HG02970 (cell line): ENCODE measurements around the gene ATP8A2.
"Not testable (repeated sequence)": the region's sequence is repeated elsewhere in the genome, so short reads cannot be mapped to it uniquely, and the experiment has no call there.

ENCODE experiments used
- ATAC-seq: cut with Tn5 transposase; IDR thresholded peaks from one replicate; pipeline ENCODE4 v1.9.1; 2021; ENCODE audit warnings: mild to moderate bottlenecking, moderate library complexity, moderate number of reproducible peaks; ENCODE audit not compliant: unreplicated experiment, low FRiP score

Gene ATP8A2

DNA sequence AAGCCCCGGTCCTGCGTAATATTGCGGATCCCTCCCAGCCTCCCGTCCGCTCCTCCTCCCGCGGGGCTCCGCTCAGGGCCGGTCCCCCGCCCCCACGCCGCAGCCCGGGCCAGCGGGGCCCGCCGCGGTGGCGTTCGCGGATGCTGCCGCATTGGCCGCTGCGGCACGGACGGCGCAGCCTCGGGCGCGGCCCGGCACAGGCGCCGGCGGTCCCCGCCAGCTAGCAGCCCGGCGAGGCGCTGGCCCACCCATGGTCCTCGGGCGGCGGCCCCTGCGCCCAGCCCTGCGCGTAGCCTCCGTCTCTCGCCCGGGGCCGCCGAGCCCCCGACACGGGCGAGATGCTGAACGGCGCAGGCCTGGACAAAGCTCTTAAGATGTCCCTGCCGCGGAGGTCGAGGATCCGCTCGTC lies at the start of gene ATP8A2:
TSS of gene ATP8A2 (plus strand) at position 100 of the 409 bp plus-strand sequence. CDS start at position 339, 239 bp downstream.
- ATAC-seq, result no peak

DNA sequence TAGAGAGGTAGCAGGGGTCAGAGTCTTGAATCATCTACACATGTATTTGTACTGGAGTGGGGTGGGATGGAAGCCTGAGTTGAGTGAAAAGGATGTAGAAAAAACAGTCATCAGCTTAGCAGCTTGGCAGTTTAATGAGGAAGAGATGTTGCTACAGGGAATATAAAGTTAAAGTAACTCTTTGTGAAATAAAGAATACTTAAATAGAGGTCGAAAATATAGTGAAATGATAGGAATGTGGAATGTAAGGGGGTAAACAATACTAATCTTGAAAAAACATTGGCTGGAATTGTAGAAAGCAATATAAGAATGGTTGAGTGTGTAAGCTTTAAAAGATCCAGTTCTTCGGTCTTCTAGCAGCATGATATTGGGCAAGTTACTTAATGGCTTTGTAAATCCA lies 47.7 kb upstream of the ATP8A2 start:
- ATAC-seq, result no peak

- no peak for ATAC-seq
Measured at GRCh38 chr13:25329706-25330105, 42.1 kb upstream of the ATP8A2 start.

- no peak for ATAC-seq
Measured at GRCh38 chr13:25330541-25330940, 41.2 kb upstream of the ATP8A2 start.

- no peak for ATAC-seq
Measured at GRCh38 chr13:25335856-25336255, 35.9 kb upstream of the ATP8A2 start.

GRCh38 chr13:25345576-25345975 lies 26.2 kb upstream of the ATP8A2 start:
- ATAC-seq, result no peak

GRCh38 chr13:25347151-25347550 lies 24.6 kb upstream of the ATP8A2 start:
- ATAC-seq, result no peak

GRCh38 chr13:25351404-25351803 lies 20.4 kb upstream of the ATP8A2 start:
- no peak for ATAC-seq

GRCh38 chr13:25352230-25352629 lies 19.5 kb upstream of the ATP8A2 start:
- no peak for ATAC-seq

DNA sequence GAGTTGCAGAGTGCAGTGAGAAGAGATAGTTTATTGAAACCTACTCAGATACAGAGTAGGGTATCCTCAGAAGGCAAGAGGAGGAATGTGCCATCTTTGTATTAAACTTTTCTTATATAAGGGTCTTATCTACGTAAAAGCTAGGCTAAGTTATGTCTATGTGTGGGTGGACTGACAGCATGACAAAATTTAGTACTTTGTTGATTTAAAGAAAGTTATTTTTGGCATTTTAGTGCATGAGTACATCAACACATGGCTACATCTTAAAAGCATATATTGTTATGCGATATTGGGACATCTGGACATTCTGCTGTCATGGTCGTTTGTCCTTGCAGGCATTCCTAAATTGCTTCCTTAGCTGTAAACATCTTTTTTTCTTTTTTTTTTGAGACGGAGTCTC lies 19.0 kb upstream of the ATP8A2 start:
- ATAC-seq, result no peak

DNA sequence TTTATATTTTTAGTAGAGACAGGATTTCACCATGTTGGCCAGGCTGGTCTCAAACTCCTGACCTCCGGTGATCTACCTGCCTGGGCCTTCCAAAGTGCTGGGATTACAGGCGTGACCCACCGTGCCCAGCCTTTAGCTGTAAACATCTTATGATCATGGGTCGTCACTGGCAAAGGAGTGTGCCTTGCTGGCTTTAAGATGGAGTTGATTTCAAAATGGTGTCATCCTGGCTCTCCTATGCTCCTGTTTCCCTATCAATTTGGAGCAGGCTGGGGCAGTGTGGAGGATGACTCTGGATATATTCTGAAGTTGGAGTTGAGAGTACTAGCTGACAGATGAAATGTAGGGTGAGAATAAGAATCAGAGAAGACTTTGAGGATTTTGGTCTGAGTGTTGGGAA lies 18.4 kb upstream of the ATP8A2 start:
- ATAC-seq, result no peak

DNA sequence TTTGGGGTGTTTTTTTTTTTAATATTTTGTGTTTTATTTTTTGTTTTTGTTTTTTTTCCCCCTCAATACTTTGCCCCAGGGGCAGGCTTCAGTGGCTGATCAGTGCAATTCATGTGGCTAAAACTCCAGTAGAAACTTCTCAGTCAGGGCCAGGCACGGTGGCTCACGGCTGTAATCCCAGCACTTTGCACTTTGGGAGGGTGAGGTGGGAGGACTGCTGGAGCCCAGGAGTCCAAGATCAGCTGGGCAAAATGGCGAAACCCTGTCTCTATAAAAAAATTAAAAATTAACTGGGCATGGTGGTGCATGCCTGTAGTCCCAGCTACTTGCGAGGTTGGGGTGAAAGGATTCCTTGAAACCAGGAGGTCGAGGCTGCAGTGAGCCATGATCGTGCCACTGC lies 17.4 kb upstream of the ATP8A2 start:
- no peak for ATAC-seq

- ATAC-seq, result not testable (repeated sequence)
Measured at GRCh38 chr13:25360443-25360842, 11.3 kb upstream of the ATP8A2 start.

GRCh38 chr13:25365720-25366235 lies 6.0 kb upstream of the ATP8A2 start:
- no peak for ATAC-seq

GRCh38 chr13:25371158-25371874 lies 458 bp upstream of the ATP8A2 start:
- ATAC-seq, result no peak

DNA sequence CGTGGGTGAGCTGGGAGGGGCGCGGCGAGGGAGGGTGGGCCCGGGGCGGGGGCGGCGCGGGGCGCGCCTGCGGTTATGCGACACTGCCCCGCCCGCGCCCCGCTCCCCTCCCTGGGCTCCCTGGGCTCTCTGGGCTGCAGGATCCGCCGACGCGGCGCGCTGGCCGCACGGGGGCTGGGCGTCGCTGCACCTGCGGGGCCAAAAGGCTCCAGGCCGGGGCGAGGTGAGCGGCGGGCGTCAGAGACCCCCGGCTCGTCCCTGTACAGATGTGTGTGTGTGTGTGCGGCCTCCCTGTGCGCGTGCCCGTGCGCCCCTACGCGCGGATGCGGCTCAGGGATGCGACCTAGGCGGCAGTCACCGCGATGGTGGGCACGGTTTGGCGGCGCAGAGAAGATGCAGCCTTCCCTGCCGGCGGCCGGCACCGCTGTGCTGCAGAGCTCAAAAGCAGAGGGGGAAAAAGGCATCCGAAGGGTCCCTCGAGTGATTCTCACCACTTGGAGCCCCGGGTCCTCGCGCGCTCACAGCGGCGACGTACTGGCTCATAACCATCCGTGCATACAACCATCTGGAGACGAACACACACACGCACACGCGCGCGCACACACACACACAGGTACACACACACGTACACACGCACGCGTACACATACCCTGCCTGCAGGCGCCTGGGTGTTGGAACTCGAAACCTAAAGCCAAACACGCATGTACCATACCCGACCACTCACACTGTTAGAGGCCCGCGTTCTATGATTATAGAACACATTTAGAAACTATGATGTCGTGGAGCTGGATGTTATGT lies 709 bp downstream of the ATP8A2 start:
- no peak for ATAC-seq

DNA sequence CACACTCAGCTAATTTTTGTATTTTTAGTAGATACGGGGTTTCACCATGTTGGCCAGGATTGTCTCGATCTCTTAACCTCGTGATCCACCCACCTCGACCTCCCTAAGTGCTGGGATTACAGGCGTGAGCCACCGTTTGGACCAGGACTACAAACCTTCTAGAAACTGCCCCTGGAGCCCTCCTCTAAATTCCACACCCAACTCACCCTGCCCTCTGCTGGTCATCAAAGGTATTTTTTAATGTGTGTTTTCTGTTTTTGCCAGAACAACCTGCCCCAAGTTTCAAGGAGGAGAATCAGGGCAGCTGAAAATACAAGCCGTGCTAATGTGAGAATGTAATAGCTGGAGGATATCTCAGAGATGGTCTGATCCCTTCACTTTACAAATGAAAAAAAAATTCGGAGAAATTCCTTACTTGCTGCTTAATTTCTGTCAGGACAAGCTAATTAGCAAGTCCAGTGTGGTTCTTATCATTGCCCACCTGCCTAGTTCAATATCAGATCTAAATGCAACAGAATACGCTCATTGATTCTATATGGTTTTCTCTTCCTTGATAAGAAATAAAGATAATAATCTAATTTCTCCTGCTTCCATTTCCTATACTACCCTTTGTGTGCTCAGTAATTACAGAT lies 4.1 kb downstream of the ATP8A2 start:
- no peak for ATAC-seq

- ATAC-seq, result no peak
Measured at GRCh38 chr13:25377244-25377962, 5.6 kb downstream of the ATP8A2 start.

GRCh38 chr13:25378528-25378927 lies 6.8 kb downstream of the ATP8A2 start:
- no peak for ATAC-seq

- no peak for ATAC-seq
Measured at GRCh38 chr13:25379011-25379410, 7.2 kb downstream of the ATP8A2 start.

DNA sequence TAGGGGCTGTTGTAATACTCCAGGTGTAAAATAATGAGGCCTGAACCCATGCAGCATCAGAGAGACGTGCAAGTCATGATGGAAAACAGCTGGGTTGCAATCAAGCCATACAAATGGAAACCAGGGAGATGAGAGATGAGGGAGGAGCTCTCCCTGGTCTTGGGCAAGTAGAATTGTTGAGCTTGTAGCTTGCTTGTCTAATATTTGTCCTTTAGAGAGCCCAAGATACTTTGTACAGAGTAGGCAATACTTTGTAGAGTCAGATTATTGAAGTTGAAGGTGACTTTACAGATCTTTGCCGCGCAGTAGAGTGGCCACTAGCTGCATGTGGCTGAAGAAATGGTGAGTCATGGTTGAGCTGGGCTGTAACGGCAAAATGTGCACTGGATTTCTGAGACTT lies 8.3 kb downstream of the ATP8A2 start:
- ATAC-seq, result no peak
